Neural cell (in vitro differentiated cells): Measurements from ENCODE around the gene EXOC6B. TPM values are rescaled to one million over a fixed set of nuclear protein-coding genes. Genes with fewer than 3 reads are reported as not detected.

ENCODE experiments used
- H2AFZ ChIP-seq: fragments of 200-600, 300-800 bp; sonication (generic), shearing (Covaris generic); 2 replicates; pipeline ENCODE4 v1.6.0; 2014; ENCODE audit warnings: low read depth, mild to moderate bottlenecking, antibody characterized with exemption, low read length, moderate library complexity
- H3F3A ChIP-seq: fragments of 200-600 bp; shearing (Covaris generic); 2 replicates; pipeline ENCODE4 v1.6.1; 2016; ENCODE audit warnings: mild to moderate bottlenecking, moderate library complexity, mixed read lengths, antibody characterized with exemption, low read length; ENCODE audit not compliant: insufficient read depth, poor library complexity, severe bottlenecking
- H3K27ac ChIP-seq: fragments of 200-600, 300-800 bp; sonication (generic), shearing (Covaris generic); 2 replicates; pipeline ENCODE4 v1.5.1; 2014; ENCODE audit warnings: mild to moderate bottlenecking, low read length, moderate library complexity
- H3K27me3 ChIP-seq: fragments of 300-800, 200-600 bp; sonication (generic), shearing (Covaris generic); 2 replicates; pipeline ENCODE4 v1.6.0; 2014; ENCODE audit warnings: mild to moderate bottlenecking, low read depth, low read length, moderate library complexity; ENCODE audit not compliant: insufficient read depth
- H3K36me3 ChIP-seq: fragments of 300-800, 200-600 bp; sonication (generic), shearing (Covaris generic); 2 replicates; pipeline ENCODE4 v1.5.1; 2014; ENCODE audit warnings: mild to moderate bottlenecking, antibody characterized with exemption, low read length, moderate library complexity; ENCODE audit not compliant: insufficient read depth
- H3K4me2 ChIP-seq: fragments of 300-800, 200-600 bp; sonication (generic), shearing (Covaris generic); 2 replicates; pipeline ENCODE4 v1.6.0; 2014; ENCODE audit warnings: mild to moderate bottlenecking, low read length
- H3K4me3 ChIP-seq: fragments of 300-800, 200-600 bp; sonication (generic), shearing (Covaris generic); 2 replicates; pipeline ENCODE4 v1.5.1; 2014; ENCODE audit warnings: mild to moderate bottlenecking, low read length, moderate library complexity
- H3K79me2 ChIP-seq: fragments of 200-600 bp; shearing (Covaris generic); replicated peaks from 2 replicates; pipeline ENCODE4 v1.6.0; 2014; ENCODE audit warnings: mild to moderate bottlenecking, low read length, moderate library complexity; ENCODE audit not compliant: insufficient read depth
- H3K9ac ChIP-seq: fragments of 300-800, 200-600 bp; sonication (generic), shearing (Covaris generic); 2 replicates; pipeline ENCODE4 v1.6.1; 2016; ENCODE audit warnings: mild to moderate bottlenecking, low read length, mixed read lengths
- H3K9me2 ChIP-seq: fragments of 200-600 bp; shearing (Covaris generic); 2 replicates; pipeline ENCODE4 v1.6.1; 2016; ENCODE audit warnings: mild to moderate bottlenecking, low read length, mixed read lengths; ENCODE audit not compliant: insufficient read depth
- H3K9me3 ChIP-seq: fragments of 200-600, 300-800 bp; sonication (generic), shearing (Covaris generic); 2 replicates; pipeline ENCODE4 v1.6.1; 2016; ENCODE audit warnings: mild to moderate bottlenecking, mixed run types, low read length, moderate library complexity, mixed read lengths
- H4K20me1 ChIP-seq: fragments of 200-600 bp; shearing (Covaris generic); 2 replicates; pipeline ENCODE4 v1.6.1; 2016; ENCODE audit warnings: mild to moderate bottlenecking, mixed run types; ENCODE audit not compliant: insufficient read depth
- CTCF ChIP-seq: fragments of 450-650 bp; IDR thresholded peaks from 2 replicates; pipeline ENCODE4 v1.5.1; 2014; ENCODE audit warnings: antibody characterized with exemption, mild to moderate bottlenecking, moderate library complexity; ENCODE audit not compliant: poor library complexity, severe bottlenecking
- EP300 ChIP-seq: fragments of 450-650 bp; conservative IDR thresholded peaks from 2 replicates; pipeline ENCODE4 v1.6.1; 2014; ENCODE audit warnings: antibody characterized with exemption, mild to moderate bottlenecking, moderate library complexity; ENCODE audit not compliant: poor library complexity, severe bottlenecking
- EZH2 ChIP-seq: fragments of 200-600, 300-800 bp; shearing (Covaris generic), sonication (generic); IDR thresholded peaks from 2 replicates; pipeline ENCODE4 v1.6.1; 2014; ENCODE audit warnings: antibody characterized with exemption, low read length, borderline replicate concordance, mild to moderate bottlenecking; ENCODE audit not compliant: insufficient read depth, poor library complexity, severe bottlenecking
- MXI1 ChIP-seq: fragments of 450-650 bp; conservative IDR thresholded peaks from 2 replicates; pipeline ENCODE4 v1.6.1; 2014; ENCODE audit warnings: antibody characterized with exemption, mild to moderate bottlenecking; ENCODE audit not compliant: poor library complexity, severe bottlenecking
- POLR2AphosphoS5 ChIP-seq: IDR thresholded peaks from 2 replicates; pipeline ENCODE4 v1.6.1; 2012
- RAD21 ChIP-seq: fragments of 450-650 bp; conservative IDR thresholded peaks from 2 replicates; pipeline ENCODE4 v1.6.1; 2014; ENCODE audit warnings: antibody characterized with exemption, mild to moderate bottlenecking, moderate library complexity
- SMC3 ChIP-seq: fragments of 450-650 bp; conservative IDR thresholded peaks from 2 replicates; pipeline ENCODE4 v1.6.1; 2014; ENCODE audit warnings: antibody characterized with exemption, mild to moderate bottlenecking, moderate library complexity; ENCODE audit not compliant: poor library complexity
- TAF1 ChIP-seq: IDR thresholded peaks from 2 replicates; pipeline ENCODE4 v1.6.1; 2012; ENCODE audit warnings: low read depth
- polyA plus RNA-seq: library from polyadenylated mRNA; depleted of rRNA; stranded (reverse); fragments of >200 nt; gene quantifications from 2 replicates; pipeline ENCODE4 v1.2.3, GENCODE V29; 2014
- small RNA-seq, 3 experiments: library from RNA; depleted of rRNA; stranded (forward); fragments of <200 nt; gene quantifications; one replicate each; pipeline ENCODE3, GENCODE V24; 2012
- TF ChIP-seq, protein P1 (sequence below): IDR thresholded peaks from 2 replicates; pipeline ENCODE4 v1.6.1; 2012; ENCODE audit warnings: borderline replicate concordance

Gene EXOC6B
- polyA plus RNA-seq, 1 donor from 2014 or later = 23.4 TPM

- Histone ChIP-seq H4K20me1 (no peaks in the 10 kb centered on the region), H3K9ac (no peak overlapping the region), H3K79me2 (no peaks in the 10 kb centered on the region), H3K27me3 (no peaks in the 10 kb centered on the region), H3K9me3 (no peaks in the 10 kb centered on the region), H3K9me2 (no peaks in the 10 kb centered on the region), H3F3A (no peaks in the 10 kb centered on the region), H3K27ac (no peak overlapping the region), H3K4me2 (no peak overlapping the region), H3K4me3 (no peak overlapping the region), H3K36me3 (no peaks in the 10 kb centered on the region), H2AFZ (no peak overlapping the region)
- no peak for TF ChIP-seq RAD21
- no peak for TF ChIP-seq CTCF
- TF ChIP-seq MXI1 = no peak
- no peak for TF ChIP-seq POLR2AphosphoS5
- no peak for TF ChIP-seq EP300
- TF ChIP-seq, protein P1, sequence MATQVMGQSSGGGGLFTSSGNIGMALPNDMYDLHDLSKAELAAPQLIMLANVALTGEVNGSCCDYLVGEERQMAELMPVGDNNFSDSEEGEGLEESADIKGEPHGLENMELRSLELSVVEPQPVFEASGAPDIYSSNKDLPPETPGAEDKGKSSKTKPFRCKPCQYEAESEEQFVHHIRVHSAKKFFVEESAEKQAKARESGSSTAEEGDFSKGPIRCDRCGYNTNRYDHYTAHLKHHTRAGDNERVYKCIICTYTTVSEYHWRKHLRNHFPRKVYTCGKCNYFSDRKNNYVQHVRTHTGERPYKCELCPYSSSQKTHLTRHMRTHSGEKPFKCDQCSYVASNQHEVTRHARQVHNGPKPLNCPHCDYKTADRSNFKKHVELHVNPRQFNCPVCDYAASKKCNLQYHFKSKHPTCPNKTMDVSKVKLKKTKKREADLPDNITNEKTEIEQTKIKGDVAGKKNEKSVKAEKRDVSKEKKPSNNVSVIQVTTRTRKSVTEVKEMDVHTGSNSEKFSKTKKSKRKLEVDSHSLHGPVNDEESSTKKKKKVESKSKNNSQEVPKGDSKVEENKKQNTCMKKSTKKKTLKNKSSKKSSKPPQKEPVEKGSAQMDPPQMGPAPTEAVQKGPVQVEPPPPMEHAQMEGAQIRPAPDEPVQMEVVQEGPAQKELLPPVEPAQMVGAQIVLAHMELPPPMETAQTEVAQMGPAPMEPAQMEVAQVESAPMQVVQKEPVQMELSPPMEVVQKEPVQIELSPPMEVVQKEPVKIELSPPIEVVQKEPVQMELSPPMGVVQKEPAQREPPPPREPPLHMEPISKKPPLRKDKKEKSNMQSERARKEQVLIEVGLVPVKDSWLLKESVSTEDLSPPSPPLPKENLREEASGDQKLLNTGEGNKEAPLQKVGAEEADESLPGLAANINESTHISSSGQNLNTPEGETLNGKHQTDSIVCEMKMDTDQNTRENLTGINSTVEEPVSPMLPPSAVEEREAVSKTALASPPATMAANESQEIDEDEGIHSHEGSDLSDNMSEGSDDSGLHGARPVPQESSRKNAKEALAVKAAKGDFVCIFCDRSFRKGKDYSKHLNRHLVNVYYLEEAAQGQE = no peak
- no peak for TF ChIP-seq SMC3
- no peak for TF ChIP-seq EZH2
- no peak for TF ChIP-seq TAF1
Measured at GRCh38 chr2:72127401-72128058, 698.3 kb downstream of the EXOC6B start.

GRCh38 chr2:72126186-72127100 is 699.4 kb downstream of the EXOC6B start:
- H3K4me2 ChIP-seq = no peak overlapping the region
- H3K9me2 ChIP-seq = no peaks in the 10 kb centered on the region
- no peak overlapping the region for H3K9ac ChIP-seq
- H3K27ac ChIP-seq = no peak overlapping the region
- H3K9me3 ChIP-seq = no peaks in the 10 kb centered on the region
- no peaks in the 10 kb centered on the region for H3K36me3 ChIP-seq
- H3K4me3 ChIP-seq = no peak overlapping the region
- no peaks in the 10 kb centered on the region for H3K79me2 ChIP-seq
- no peaks in the 10 kb centered on the region for H4K20me1 ChIP-seq
- H2AFZ ChIP-seq = no peak overlapping the region
- no peak for TF ChIP-seq CTCF
- TF ChIP-seq TAF1 = no peak
- TF ChIP-seq SMC3 = no peak
- no peaks in the 10 kb centered on the region for H3F3A ChIP-seq
- H3K27me3 ChIP-seq = no peaks in the 10 kb centered on the region

Small RNA genes within 50 kb of the gene (small RNA-seq; reads per million reads assigned to genes)
- gene RF00592 (0.07 to 0.10 (median 0.08) reads per million in 3 experiments), gene RNU2-39P (0.10 to 3.7 (median 0.26) reads per million in 3 experiments)

Other genes with a start within 250 kb of the EXOC6B start
- gene SPR, start 61.4 kb upstream of the EXOC6B start, polyA plus RNA-seq = 0.98 and 1.8 TPM in 2 replicates
- 0.33 and 0.70 TPM in 2 replicates for gene EMX1, start 91.5 kb upstream of the EXOC6B start, polyA plus RNA-seq
- gene SFXN5, start 245.7 kb upstream of the EXOC6B start, polyA plus RNA-seq = 5.8 and 6.7 TPM in 2 replicates